Skin epidermis (tissue), 12 donors: ENCODE data around the gene MICOS13.
A peak's percentile ranks its signal among the peaks of the same experiment; 100 is the strongest.
"Not testable (repeated sequence)": the region's sequence is repeated elsewhere in the genome, so short reads cannot be mapped to it uniquely, and the experiment has no call there.

Source experiments
- H3K27ac ChIP-seq, 21 experiments: fragments of 200-600 bp; sonication (generic) in 11 of 21; one replicate each; pipeline ENCODE4 v1.5.0; 2020; ENCODE audit warnings: mild to moderate bottlenecking in 3 of 21, inconsistent platforms in 2 of 21, moderate library complexity in 2 of 21
- H3K4me3 ChIP-seq, 7 experiments: fragments of 200-600 bp; sonication (generic) in 2 of 7; one replicate each; pipeline ENCODE4 v1.5.0; 2020; ENCODE audit warnings: inconsistent platforms in 2 of 7, mild to moderate bottlenecking in 2 of 7, moderate library complexity in 1 of 7

Gene MICOS13

DNA sequence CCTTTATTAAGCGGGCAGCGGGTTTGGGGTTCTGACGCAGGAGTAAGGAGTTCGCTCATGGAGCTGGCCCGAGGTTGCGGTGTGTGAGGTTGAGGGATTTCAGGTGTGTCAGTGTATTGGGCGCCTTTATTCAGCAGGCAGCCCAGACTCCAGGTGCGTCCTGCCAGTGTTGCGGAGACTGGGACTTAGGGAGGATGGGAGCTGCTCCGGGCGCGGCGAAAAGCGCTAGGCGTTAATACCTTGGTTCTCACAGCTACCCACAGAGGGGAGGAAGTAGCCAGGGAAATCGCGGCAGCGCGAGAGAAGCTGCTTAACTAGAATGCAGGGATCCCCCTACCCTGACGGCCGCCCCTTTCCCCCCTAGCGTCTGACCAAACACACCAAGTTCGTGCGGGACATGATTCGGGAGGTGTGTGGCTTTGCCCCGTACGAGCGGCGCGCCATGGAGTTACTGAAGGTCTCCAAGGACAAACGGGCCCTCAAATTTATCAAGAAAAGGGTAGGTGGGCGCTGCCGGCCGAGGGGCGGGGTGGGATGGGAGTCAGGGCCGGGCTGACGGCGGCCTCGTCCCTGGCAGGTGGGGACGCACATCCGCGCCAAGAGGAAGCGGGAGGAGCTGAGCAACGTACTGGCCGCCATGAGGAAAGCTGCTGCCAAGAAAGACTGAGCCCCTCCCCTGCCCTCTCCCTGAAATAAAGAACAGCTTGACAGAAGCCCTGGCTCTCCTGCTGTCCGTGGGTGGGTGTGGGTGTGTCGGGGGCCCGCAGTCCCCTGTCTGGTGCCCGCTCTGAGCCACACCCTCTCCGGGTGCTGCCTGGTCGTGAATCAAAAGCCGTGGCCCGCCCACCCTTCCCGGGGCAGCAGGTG lies 10.9 kb upstream of the MICOS13 start:
- Histone ChIP-seq H3K4me3 (peak overlapping the region; percentile 64 to 91 (median 79)), H3K27ac (peak overlapping the region in 20 of 21 experiments; percentile 71 to 96 (median 91))

DNA sequence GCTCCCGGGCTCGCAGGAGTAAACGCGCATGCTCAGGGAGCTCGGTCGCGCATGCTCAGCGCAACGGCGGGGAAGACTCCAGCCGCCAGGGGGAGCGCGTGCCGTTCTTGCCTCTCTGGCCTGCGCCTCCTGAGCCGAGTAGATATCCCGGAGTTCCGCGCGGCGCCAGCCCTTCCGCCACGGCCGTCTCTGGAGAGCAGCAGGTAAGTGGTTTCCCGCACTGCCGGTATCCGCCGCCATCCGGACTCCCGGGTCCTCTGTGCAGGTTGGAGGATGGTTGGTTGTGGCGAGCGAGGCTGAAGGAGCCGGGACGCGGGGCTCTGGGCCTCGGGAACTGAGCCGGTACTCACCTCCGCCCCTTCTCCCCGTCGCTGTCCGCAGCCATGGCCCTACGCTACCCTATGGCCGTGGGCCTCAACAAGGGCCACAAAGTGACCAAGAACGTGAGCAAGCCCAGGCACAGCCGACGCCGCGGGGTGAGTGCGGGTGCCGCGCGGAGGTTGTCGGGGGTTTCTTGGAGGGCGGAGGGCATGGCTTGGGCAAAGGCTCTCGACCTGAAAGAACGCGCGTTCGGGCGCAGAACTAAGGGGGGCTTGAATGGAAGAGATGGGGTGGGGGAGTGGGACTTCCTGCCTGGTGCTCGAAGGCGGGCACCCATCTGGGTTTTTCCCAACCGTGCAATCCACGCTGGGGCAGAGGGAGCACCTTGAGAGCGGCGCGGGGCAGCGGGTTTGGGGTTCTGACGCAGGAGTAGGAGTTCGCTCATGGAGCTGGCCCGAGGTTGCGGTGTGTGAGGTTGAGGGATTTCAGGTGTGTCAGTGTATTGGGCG lies 10.0 kb upstream of the MICOS13 start, which contains the start of gene RPL36:
TSS of gene RPL36 (plus strand) at position 171 of the 830 bp plus-strand sequence. CDS start at position 384, 213 bp downstream.
- peak within 1 kb of the TSS; percentile 71 to 96 (median 91) for H3K27ac ChIP-seq

DNA sequence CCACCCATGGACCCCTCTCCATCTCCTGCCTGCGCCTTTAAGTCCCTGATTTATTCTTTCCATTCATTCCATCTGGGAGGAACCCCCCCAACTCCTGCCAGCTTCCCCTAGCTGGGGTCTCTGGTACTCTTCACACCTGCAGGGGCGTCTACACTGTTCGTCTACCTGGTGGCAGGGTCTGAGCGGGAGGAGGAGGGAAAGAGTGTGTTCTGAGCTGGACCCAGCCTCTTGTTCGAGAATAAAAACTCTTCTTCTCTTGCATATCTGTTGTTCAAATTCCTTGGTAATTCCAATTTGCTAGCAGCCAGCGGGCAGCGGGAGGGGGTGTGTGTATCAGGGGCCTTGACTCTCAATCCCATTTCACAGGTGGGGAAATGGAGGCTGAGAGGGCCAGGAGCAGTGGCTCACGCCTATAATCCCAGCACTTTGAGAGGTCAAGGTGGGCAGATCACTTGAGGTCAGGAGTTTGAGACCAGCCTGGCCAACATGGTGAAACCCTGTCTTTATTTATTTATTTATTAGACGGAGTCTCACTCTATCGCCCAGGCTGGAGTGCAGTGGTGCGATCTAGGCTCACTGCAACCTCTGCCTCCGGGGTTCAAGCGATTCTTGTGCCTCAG lies 8.1 kb upstream of the MICOS13 start:
- H3K27ac ChIP-seq = peak overlapping the region in 1 of 21 experiments; percentile 16

More for the DNA sequence above, 10.0 kb upstream of the MICOS13 start, which contains the start of gene RPL36:
- H3K4me3 ChIP-seq = peak within 1 kb of the TSS; percentile 64 to 91 (median 79)

DNA sequence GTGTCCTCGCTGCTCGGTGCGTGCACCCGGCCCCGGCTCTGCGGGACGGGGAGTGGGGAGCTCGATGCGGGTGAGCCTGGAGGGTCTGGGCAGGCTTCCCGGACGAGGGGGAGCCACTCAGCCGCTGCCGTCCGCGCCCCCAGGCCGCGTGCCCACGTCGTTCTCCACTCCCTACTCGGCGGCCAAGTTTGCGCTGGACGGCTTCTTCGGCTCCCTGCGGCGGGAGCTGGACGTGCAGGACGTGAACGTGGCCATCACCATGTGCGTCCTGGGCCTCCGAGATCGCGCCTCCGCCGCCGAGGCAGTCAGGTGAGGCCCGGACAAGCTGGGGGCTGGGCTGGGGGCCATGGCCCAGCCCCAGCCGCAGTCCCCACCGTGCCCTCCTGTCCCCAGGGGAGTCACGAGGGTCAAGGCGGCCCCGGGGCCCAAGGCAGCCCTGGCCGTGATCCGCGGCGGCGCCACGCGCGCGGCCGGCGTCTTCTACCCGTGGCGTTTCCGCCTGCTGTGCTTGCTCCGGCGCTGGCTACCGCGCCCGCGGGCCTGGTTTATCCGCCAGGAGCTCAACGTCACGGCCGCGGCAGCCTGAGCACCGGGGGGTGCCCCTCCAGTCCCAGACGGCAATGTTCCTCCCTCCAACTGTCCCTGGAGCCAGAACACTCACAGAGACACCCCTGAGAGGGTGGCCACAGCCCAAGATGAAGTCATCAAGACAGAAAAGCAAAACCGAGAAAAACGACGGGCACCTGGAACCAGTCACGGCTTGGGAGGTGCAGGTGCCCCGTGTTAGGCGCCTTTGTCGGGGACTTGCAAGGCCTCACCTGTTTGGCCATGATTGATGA lies 7.3 kb upstream of the MICOS13 start:
- peak overlapping the region; percentile 37 to 69 (median 51) for H3K4me3 ChIP-seq
- H3K27ac ChIP-seq = peak overlapping the region in 16 of 21 experiments; percentile 16 to 85 (median 62)

More for the DNA sequence above, 8.1 kb upstream of the MICOS13 start:
- H3K4me3 ChIP-seq = not testable (repeated sequence)

DNA sequence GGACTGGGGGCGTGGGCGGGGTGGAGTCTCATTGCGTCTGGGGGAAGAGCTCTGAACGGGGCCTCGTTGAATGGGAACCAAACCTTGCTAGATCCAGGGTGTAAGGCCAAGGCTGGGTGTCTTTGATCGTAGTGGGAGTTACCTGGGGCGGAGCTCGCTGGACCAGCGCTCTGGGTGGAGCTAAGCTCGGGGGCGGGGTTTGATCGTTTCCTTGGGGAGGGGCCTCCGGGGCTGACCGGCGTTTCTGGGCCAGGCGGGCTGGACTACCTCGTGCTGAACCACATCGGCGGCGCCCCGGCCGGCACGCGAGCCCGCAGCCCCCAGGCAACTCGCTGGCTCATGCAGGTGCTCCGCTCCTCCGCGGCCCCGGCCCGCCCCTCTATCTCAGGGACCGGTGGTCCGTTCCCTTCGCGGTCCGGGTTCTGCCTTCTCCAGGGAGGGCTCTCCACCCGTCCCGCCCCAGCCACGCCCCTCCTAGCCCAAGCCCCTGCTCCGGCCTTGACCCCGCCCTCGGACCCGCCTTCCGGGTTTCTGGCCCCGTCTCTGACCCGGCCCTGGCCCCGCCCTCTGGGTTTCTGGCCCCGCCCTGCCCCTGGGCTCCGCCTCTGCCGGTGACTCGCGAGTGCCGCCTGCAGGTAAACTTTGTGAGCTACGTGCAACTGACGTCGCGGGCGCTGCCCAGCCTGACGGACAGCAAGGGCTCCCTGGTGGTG lies 6.5 kb upstream of the MICOS13 start:
- Histone ChIP-seq H3K27ac (peak overlapping the region in 20 of 21 experiments; percentile 17 to 85 (median 62)), H3K4me3 (peak overlapping the region; percentile 37 to 69 (median 51))

DNA sequence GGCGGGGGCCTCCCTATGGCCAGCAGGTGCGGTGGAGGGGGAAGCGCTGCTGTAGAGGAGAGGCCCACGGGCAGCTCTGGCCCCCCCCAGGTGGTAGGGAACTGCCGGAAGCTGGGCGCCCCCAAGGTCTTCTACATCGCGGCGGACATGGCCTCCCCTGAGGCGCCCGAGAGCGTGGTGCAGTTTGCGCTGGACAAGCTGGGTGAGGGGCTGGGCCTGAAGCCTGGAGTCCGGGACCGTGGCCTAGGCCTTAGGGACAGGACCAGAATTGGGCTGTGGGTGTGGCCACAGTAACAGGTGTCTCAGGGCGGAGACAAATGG lies 6.0 kb upstream of the MICOS13 start:
- peak overlapping the region in 6 of 7 experiments; percentile 45 to 69 (median 52) for H3K4me3 ChIP-seq
- H3K27ac ChIP-seq = peak overlapping the region in 17 of 21 experiments; percentile 17 to 85 (median 63)

DNA sequence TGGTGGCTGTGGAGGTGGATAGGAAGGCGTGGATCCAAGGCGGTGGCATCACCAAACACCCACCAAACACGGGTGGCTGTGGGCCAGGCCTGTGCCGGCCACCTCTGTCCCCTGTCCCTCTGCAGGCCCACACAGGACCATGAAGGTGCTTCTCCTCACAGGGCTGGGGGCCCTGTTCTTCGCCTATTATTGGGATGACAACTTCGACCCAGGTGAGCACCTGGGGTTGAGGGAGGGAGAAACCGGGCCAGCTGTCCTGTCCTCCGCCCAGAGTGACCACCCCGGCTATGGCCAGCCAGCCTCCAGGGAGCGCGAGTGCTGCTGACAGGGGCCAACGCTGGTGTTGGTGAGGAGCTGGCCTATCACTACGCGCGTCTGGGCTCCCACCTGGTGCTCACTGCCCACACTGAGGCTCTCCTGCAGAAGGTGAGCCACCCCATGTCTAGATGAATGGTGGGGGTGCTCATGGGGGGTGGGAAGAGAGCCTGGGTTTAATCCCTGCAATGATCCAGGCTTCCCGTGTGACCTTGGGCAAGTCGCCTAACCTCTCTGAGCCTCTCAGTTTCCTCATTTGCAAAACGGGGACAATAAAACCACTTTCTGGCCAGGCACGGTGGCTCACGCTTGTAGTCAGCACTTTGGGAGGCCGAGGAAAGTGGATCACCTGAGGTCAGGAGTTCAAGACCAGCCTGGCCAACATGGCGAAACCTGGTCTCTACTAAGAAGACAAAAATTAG lies 4.5 kb upstream of the MICOS13 start:
- no peak overlapping the region for H3K4me3 ChIP-seq
- peak overlapping the region in 1 of 21 experiments; percentile 21 for H3K27ac ChIP-seq

DNA sequence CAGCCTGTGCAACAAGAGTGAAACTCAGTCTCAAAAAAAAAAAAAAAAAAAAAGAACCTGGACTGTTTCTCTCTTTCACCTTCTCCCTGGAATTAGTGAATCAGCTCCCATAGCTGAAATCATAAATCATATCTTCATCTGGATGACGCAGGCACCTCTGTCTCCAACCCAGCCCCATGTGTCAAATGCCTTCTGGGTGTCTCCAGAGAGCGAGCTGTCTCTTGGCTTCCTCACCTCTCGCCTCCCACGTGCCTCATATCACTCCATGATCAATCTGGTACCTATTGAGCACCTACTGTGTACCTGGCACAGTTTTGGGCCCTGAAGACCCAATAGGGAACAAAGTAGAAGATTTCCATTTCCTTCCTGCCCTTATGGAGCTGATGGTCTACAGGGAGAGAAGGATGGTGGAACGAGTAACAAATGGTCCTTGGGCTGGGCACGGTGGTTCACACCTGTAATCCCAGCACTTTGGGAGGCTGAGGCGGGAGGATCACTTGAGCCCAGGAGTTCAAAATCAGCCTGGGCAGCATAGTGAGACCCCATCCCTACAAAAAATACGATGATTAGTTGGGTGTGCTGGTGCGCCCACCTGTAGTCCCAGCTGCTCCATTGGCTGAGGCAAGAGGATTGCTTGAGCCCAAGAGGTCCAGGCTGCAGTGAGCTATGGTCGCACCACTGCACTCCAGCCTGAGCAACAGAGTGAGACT lies 3.0 kb upstream of the MICOS13 start:
- Histone ChIP-seq H3K27ac (no peak overlapping the region), H3K4me3 (no peak overlapping the region)

DNA sequence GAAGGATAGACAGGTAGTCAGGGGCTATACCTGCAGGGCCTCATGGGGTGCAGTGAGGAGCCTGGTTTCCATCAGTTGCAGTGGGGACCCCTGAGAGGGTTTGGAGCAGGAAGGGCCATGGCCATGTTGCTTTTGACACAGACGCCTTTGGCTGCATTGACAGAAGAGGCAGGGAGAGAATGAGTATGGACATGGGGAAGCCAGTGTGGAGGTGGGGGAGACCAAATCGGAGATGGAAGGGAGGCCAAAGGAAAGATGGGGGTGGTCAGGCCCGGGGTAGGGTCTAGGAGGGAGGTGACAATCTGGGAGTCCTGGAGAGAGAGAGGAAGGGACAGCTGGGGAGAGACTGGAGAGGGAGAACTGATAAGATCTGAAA lies 1.8 kb upstream of the MICOS13 start:
- Histone ChIP-seq H3K27ac (no peak overlapping the region), H3K4me3 (no peak overlapping the region)

DNA sequence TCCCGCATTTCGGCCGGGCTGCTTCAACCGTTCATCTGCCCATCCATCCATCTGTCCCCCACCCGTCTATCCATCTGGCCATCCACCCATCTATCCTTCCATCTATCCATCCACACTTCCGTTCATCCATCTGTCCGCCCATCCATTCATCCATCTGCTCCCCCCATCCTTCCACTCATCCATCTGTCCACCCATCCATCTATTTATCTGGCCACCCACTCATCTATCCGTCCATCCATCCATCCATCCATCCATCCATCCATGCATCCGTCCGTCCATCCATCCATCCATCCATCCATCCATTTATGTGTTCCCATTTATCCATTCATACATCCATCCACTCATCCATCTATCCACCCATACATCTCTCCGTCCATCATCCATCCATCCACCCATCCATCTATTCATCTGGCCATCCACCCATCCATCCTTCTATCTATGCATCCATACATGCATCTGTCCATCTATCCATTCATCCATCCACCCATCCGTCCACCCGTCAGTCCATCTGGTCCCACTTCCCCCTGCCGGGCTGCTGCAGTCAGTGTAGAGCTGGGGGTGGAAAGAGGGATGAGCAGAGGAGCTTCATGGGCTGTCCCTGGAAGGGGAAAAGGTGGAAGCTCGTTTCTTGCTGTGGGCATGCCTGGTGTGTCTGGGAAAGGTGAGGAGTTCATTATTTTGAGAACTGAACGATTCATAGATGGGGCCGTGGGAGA lies 1.2 kb upstream of the MICOS13 start:
- H3K27ac ChIP-seq = peak overlapping the region in 6 of 21 experiments; percentile 84 to 98 (median 88)
- peak overlapping the region; percentile 69 to 97 (median 84) for H3K4me3 ChIP-seq

DNA sequence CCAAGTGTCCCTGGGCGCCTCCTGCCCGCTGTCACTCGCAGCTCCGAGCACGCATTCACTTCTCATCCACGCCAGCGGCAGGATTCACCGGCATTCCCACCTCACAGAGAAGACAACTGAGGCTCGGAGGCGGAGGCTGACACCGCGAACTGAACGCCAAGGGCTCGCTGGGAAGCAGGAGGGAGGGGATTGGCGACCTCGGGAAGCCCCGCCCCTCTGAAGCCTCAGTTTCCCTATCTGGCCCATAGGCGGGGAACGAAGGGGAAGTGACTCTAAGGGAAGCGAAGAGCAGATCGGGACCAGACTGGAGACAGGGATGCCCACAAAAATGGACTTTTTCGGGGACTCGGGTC lies 256 bp downstream of the MICOS13 start:
- peak overlapping the region; percentile 69 to 97 (median 84) for H3K4me3 ChIP-seq
- peak overlapping the region; percentile 72 to 98 (median 89) for H3K27ac ChIP-seq

DNA sequence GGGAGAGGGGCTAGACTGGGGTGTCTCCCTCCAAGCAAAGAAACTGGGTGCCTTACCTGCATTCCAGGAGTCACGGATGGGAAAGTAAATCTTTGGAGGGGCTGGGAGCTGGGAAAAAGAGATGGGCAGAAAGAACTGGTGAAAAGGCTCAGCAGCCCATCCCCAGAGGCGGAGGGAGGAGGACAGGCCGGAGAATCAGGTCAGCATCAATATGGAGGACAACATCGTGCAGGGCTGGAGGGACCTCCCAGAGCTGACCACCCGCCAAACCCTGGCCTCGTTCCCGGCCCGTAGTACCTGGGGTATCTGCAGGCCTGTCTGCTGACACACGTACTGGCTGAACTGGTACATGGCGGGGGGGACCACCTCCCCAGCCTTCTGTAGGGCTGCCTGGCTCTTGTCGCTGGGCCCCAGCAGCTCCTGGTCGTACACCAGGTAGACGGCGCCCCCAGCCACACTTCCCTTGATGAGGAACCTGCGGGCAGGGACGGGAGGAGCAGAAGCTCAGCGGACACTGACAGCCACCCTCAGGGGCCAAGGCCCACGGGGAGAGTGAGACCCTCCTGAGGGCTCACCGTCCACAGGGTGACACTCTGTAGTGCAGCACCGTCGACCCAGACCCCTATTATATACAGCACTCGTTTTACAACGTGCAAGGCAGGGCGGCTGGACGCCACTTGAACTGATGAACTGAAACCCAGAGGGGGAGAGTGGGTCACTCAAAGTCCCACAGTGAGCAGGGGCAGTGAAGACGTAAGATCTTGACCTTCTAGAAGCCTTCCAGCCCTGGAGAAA lies 830 bp downstream of the MICOS13 start:
- H3K27ac ChIP-seq = peak overlapping the region; percentile 72 to 98 (median 89)
- peak overlapping the region; percentile 69 to 97 (median 84) for H3K4me3 ChIP-seq

DNA sequence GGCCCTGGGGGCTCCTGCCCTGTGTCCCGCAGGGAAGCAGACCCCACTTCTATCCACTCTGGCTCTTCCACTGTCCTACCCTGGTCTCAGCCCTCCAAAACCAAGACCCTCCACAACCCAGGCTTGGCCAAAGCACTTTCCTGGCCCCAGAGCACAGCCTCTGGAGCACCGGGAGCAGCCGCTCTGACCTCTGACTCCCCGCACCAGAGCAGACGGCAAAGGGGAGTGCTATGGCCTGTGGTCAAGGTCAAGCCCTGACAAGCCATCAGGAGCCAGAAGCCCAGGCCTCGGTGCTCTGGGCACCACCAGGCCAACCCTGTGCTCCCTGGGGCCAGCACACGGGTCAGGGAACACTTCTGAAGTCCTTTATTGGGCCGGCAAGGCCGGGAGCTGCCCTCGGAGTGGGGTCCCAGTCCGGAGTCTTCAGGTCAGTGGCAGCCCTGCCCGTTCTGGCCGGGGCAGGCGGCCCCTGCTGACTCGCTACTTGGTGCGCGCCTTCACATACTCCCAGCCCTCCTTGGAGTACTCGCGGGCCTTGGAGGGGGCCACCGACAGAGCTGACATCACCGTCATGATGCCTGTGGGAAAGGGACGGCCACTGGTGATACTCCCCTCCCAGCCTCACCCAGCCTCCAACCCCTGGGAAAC lies 2.1 kb downstream of the MICOS13 start:
- H3K4me3 ChIP-seq = no peak overlapping the region

DNA sequence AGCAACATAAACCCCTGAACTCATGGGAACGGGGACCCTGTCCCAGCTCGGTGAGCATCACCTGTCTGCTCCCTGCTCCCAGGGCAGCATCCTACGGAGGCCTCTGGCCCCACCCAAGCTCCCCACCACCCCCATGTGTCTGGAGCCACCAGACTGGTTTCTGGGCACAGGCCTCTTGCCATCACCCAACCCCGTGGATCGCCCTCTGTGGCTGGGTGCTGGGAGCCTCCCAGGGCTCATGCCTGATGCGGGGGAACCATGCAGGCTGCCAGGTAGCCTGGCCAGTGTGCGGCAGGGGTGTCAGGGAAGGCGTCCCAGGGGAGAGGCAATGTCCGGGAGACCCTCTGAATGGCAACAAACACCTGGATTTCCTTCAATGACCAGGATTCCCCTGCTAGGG lies 2.7 kb downstream of the MICOS13 start:
- no peak overlapping the region for H3K4me3 ChIP-seq
- H3K27ac ChIP-seq = no peak overlapping the region

More for the DNA sequence above, 2.1 kb downstream of the MICOS13 start:
- H3K27ac ChIP-seq = no peak overlapping the region

DNA sequence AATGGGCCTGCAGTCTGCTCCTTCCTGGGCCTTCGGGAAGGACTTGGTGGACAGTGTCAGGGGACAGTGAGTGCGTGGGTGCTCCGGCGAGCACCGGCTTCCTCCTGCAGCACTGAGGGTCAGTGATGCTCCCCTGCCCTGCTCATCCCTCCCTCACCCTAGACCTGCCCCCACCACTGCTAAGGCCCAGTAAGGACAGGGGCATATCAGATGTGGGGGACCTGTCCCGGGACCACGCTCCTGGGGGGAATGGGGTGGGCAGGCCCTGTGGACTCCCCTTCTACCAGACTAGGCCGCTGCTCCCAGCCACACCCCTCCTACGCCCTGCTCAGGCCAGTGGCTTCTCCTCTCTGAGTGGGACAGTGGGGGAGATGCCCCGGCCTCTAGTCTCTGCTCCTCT lies 3.2 kb downstream of the MICOS13 start:
- no peak overlapping the region for H3K27ac ChIP-seq
- no peak overlapping the region for H3K4me3 ChIP-seq
